Natural killer cell treated with Interleukin-12 subunit alpha and Interleukin-12 subunit beta and Interleukin-15 and Interleukin-18, amount 100 ng/mL, for 72 hours (primary cell): Measurements from ENCODE around the gene UPF1. TPM values are rescaled to one million over a fixed set of nuclear protein-coding genes. Genes with fewer than 3 reads are reported as not detected.

Source experiments
- ATAC-seq, 2 donors: fragments of 150-1000 bp; cut with Tn5 transposase in 1 of 2; sonication (Bioruptor Pico), chemical (Tn5 transposase) in 1 of 2; 2 replicates each; pipeline ENCODE4 v1.10.0; 2021
- DNase-seq: peaks from one replicate; pipeline ENCODE4 v3.0.0; 2022; ENCODE audit warnings: low spot score
- H3K27ac Mint-ChIP-seq, 2 donors: 1 replicate in 1 of 2; 2 replicates in 1 of 2; pipeline ENCODE4 v1.8.0; 2022; ENCODE audit warnings: mixed read lengths in 2 of 2, mild to moderate bottlenecking in 1 of 2, moderate library complexity in 1 of 2
- H3K27me3 Mint-ChIP-seq, 2 donors: 1 replicate in 1 of 2; 2 replicates in 1 of 2; pipeline ENCODE4 v1.8.0; 2022; ENCODE audit warnings: mixed read lengths in 2 of 2
- H3K36me3 Mint-ChIP-seq: one replicate; pipeline ENCODE4 v1.8.0; 2022; ENCODE audit warnings: mixed read lengths
- H3K4me1 Mint-ChIP-seq, 2 donors: 1 replicate in 1 of 2; 2 replicates in 1 of 2; pipeline ENCODE4 v1.8.0; 2022; ENCODE audit warnings: low read depth in 2 of 2, mixed read lengths in 2 of 2, mild to moderate bottlenecking in 1 of 2
- H3K4me3 Mint-ChIP-seq: one replicate; pipeline ENCODE4 v1.8.0; 2022; ENCODE audit warnings: mixed read lengths
- H3K9me3 Mint-ChIP-seq: 2 replicates; pipeline ENCODE4 v1.8.0; 2022; ENCODE audit warnings: mixed read lengths
- total RNA-seq, 2 donors: library from RNA; stranded (reverse); gene quantifications; one replicate each; pipeline ENCODE4 v1.2.3, GENCODE V29; 2022

The UPF1 gene
- total RNA-seq, 2 donors from 2014 or later = 104 to 150 TPM

- Mint-ChIP-seq H3K4me1 (peaks cover 62 to 68% of the 10 kb centered on the region in 2 donors), H3K36me3 (no peaks in the 10 kb centered on the region), H3K27me3 (no peaks in the 10 kb centered on the region), H3K27ac (peak overlapping the region; percentile 21 to 58), H3K9me3 (no peaks in the 10 kb centered on the region), H3K4me3 (no peak overlapping the region)
- DNase-seq (no peak), ATAC-seq (no peak)
Measured at GRCh38 chr19:18839465-18840287, 7.9 kb downstream of the UPF1 start.

- Mint-ChIP-seq H3K9me3 (no peaks in the 10 kb centered on the region), H3K4me3 (no peak overlapping the region)
Measured at GRCh38 chr19:18840288-18841267, 8.8 kb downstream of the UPF1 start.

GRCh38 chr19:18841400-18841799 is 9.6 kb downstream of the UPF1 start:
- no peak overlapping the region for H3K4me3 Mint-ChIP-seq
- H3K4me1 Mint-ChIP-seq = peaks cover 59 to 62% of the 10 kb centered on the region in 2 donors
- no peaks in the 10 kb centered on the region for H3K9me3 Mint-ChIP-seq
- ATAC-seq = no peak
- no peak for DNase-seq
- no peaks in the 10 kb centered on the region for H3K36me3 Mint-ChIP-seq
- no peaks in the 10 kb centered on the region for H3K27me3 Mint-ChIP-seq
- H3K27ac Mint-ChIP-seq = no peak overlapping the region

More at GRCh38 chr19:18840288-18841267, 8.8 kb downstream of the UPF1 start:
- peaks cover 60 to 65% of the 10 kb centered on the region in 2 donors for H3K4me1 Mint-ChIP-seq
- ATAC-seq = no peak
- no peaks in the 10 kb centered on the region for H3K27me3 Mint-ChIP-seq
- DNase-seq = no peak
- peak overlapping the region; percentile 21 to 58 for H3K27ac Mint-ChIP-seq
- H3K36me3 Mint-ChIP-seq = no peaks in the 10 kb centered on the region

GRCh38 chr19:18842166-18842565 is 10.4 kb downstream of the UPF1 start:
- no peak for DNase-seq
- peak overlapping the region; percentile 45 to 61 for H3K27ac Mint-ChIP-seq
- peaks cover 62 to 68% of the 10 kb centered on the region in 2 donors for H3K4me1 Mint-ChIP-seq
- H3K27me3 Mint-ChIP-seq = no peaks in the 10 kb centered on the region
- no peaks in the 10 kb centered on the region for H3K9me3 Mint-ChIP-seq
- no peak for ATAC-seq
- peak overlapping the region; percentile 52 for H3K4me3 Mint-ChIP-seq
- H3K36me3 Mint-ChIP-seq = no peaks in the 10 kb centered on the region

GRCh38 chr19:18843960-18844359 is 12.2 kb downstream of the UPF1 start:
- DNase-seq = no peak
- no peaks in the 10 kb centered on the region for H3K36me3 Mint-ChIP-seq
- peak overlapping the region; percentile 60 for H3K4me3 Mint-ChIP-seq
- H3K27ac Mint-ChIP-seq = peak overlapping the region; percentile 38 to 65
- no peaks in the 10 kb centered on the region for H3K9me3 Mint-ChIP-seq
- peaks cover 68 to 69% of the 10 kb centered on the region in 2 donors for H3K4me1 Mint-ChIP-seq
- H3K27me3 Mint-ChIP-seq = no peaks in the 10 kb centered on the region
- ATAC-seq = no peak

GRCh38 chr19:18844806-18845329 is 13.1 kb downstream of the UPF1 start:
- Mint-ChIP-seq H3K36me3 (no peaks in the 10 kb centered on the region), H3K27me3 (no peaks in the 10 kb centered on the region), H3K9me3 (no peaks in the 10 kb centered on the region), H3K27ac (peak overlapping the region in 1 of 2 donors; percentile 48), H3K4me1 (peaks cover 76% of the 10 kb centered on the region in 2 donors), H3K4me3 (peak overlapping the region; percentile 60)
- no peak for DNase-seq
- ATAC-seq = no peak

GRCh38 chr19:18845961-18846360 is 14.2 kb downstream of the UPF1 start:
- no peak for ATAC-seq
- Mint-ChIP-seq H3K4me3 (no peak overlapping the region), H3K27me3 (no peaks in the 10 kb centered on the region), H3K27ac (no peak overlapping the region), H3K36me3 (no peaks in the 10 kb centered on the region), H3K9me3 (no peaks in the 10 kb centered on the region), H3K4me1 (peaks cover 70 to 74% of the 10 kb centered on the region in 2 donors)
- DNase-seq = no peak

- DNase-seq = no peak
- Mint-ChIP-seq H3K4me3 (no peak overlapping the region), H3K27ac (peak overlapping the region; percentile 13 to 75), H3K9me3 (no peaks in the 10 kb centered on the region), H3K4me1 (peaks cover 60 to 64% of the 10 kb centered on the region in 2 donors), H3K27me3 (no peaks in the 10 kb centered on the region), H3K36me3 (no peaks in the 10 kb centered on the region)
- peak; percentile 66 to 77 for ATAC-seq
Measured at GRCh38 chr19:18846862-18847548, 15.2 kb downstream of the UPF1 start.

- Mint-ChIP-seq H3K36me3 (no peaks in the 10 kb centered on the region), H3K4me3 (no peak overlapping the region), H3K4me1 (peaks cover 56 to 60% of the 10 kb centered on the region in 2 donors), H3K27me3 (no peaks in the 10 kb centered on the region), H3K27ac (peak overlapping the region; percentile 13 to 87), H3K9me3 (no peaks in the 10 kb centered on the region)
- DNase-seq (no peak), ATAC-seq (no peak)
Measured at GRCh38 chr19:18847549-18848463, 16.0 kb downstream of the UPF1 start.

GRCh38 chr19:18848878-18849661 is 17.3 kb downstream of the UPF1 start:
- DNase-seq (no peak), ATAC-seq (no peak)
- H3K27ac Mint-ChIP-seq = peak overlapping the region; percentile 23 to 87
- peak overlapping the region; percentile 30 for H3K4me3 Mint-ChIP-seq
- H3K9me3 Mint-ChIP-seq = no peaks in the 10 kb centered on the region
- peaks cover 44 to 48% of the 10 kb centered on the region in 2 donors for H3K4me1 Mint-ChIP-seq
- no peaks in the 10 kb centered on the region for H3K27me3 Mint-ChIP-seq
- no peaks in the 10 kb centered on the region for H3K36me3 Mint-ChIP-seq

- Mint-ChIP-seq H3K36me3 (no peaks in the 10 kb centered on the region), H3K4me3 (peak overlapping the region; percentile 30), H3K4me1 (peaks cover 40% of the 10 kb centered on the region in 2 donors), H3K27ac (peak overlapping the region; percentile 23 to 68), H3K9me3 (no peaks in the 10 kb centered on the region), H3K27me3 (no peaks in the 10 kb centered on the region)
- ATAC-seq = no peak
- no peak for DNase-seq
Measured at GRCh38 chr19:18849838-18850400, 18.2 kb downstream of the UPF1 start.
